HEK293 (cell line): ENCODE measurements around the gene HLA-DPB1.

Experiments
- CTCF ChIA-PET: fragments of 350-600 bp; formaldehyde crosslinking; extraction: SDS; loops from one replicate; lab custom pipeline; 2021; ENCODE audit warnings: antibody characterized with exemption; lab: Yijun Ruan, JAX
- POLR2A ChIA-PET: fragments of 300-600 bp; formaldehyde crosslinking; extraction: SDS; loops from one replicate; lab custom pipeline; 2020; ENCODE audit warnings: antibody characterized with exemption, inconsistent platforms; lab: Yijun Ruan, JAX
- H3K27ac ChIP-seq: fragments of 200-500 bp; sonication (Bioruptor generic); 2 replicates; pipeline ENCODE4 v1.5.1; 2014; ENCODE audit warnings: low read depth, low read length, control low read depth, inconsistent platforms; ENCODE audit errors: extremely low read depth
- H3K36me3 ChIP-seq, 2 experiments: fragments of 200-500 bp in 1 of 2; sonication (Bioruptor generic) in 1 of 2; 1 replicate in 1 of 2; 2 replicates in 1 of 2; pipeline ENCODE4 v1.5.1; 2014 to 2017; ENCODE audit warnings: inconsistent platforms in 2 of 2, low read length in 2 of 2; ENCODE audit not compliant: control insufficient read depth in 2 of 2, insufficient read depth in 1 of 2
- H3K4me1 ChIP-seq: fragments of 200-500 bp; sonication (Bioruptor generic); 2 replicates; pipeline ENCODE4 v1.5.1; 2014; ENCODE audit warnings: mild to moderate bottlenecking, low read length, inconsistent platforms; ENCODE audit not compliant: control insufficient read depth, insufficient read depth
- H3K4me3 ChIP-seq: 2 replicates; pipeline ENCODE4 v1.5.1; 2011; ENCODE audit warnings: low read depth, mild to moderate bottlenecking, control low read depth, low read length, moderate library complexity
- H3K9me3 ChIP-seq: fragments of 200-500 bp; sonication (Bioruptor generic); 2 replicates; pipeline ENCODE4 v1.5.1; 2014; ENCODE audit warnings: low read depth, low read length, inconsistent platforms; ENCODE audit not compliant: control insufficient read depth, insufficient read depth
- GLI2 ChIP-seq: fragments of 450-650 bp; formaldehyde crosslinking; IDR thresholded peaks from 2 replicates; pipeline ENCODE4; 2017; ENCODE audit warnings: missing biosample characterization, missing genetic modification characterization, low read depth, borderline replicate concordance
- KLF10 ChIP-seq: fragments of 450-650 bp; IDR thresholded peaks from 2 replicates; pipeline ENCODE4 v1.5.1; 2018; ENCODE audit warnings: missing biosample characterization, mild to moderate bottlenecking, missing genetic modification characterization
- MZF1 ChIP-seq: fragments of 450-650 bp; formaldehyde crosslinking; IDR thresholded peaks from 2 replicates; pipeline ENCODE4 v1.5.1; 2017; ENCODE audit warnings: missing biosample characterization, missing genetic modification characterization, borderline replicate concordance
- PRDM1 ChIP-seq: fragments of 450-650 bp; formaldehyde crosslinking; IDR thresholded peaks from 2 replicates; pipeline ENCODE4; 2016; ENCODE audit warnings: missing biosample characterization, missing genetic modification characterization
- SALL2 ChIP-seq: fragments of 450-650 bp; formaldehyde crosslinking; IDR thresholded peaks from 2 replicates; pipeline ENCODE4 v1.5.0; 2017; ENCODE audit warnings: missing biosample characterization, mild to moderate bottlenecking, missing genetic modification characterization, borderline replicate concordance
- ZNF174 ChIP-seq: fragments of 450-650 bp; formaldehyde crosslinking; IDR thresholded peaks from 2 replicates; pipeline ENCODE4 v1.5.0; 2017; ENCODE audit warnings: missing biosample characterization, mild to moderate bottlenecking, missing genetic modification characterization
- ZNF175 ChIP-seq: fragments of 450-650 bp; formaldehyde crosslinking; IDR thresholded peaks from 2 replicates; pipeline ENCODE4 v1.5.1; 2016; ENCODE audit warnings: missing biosample characterization, missing genetic modification characterization
- ZNF221 ChIP-seq: fragments of 450-650 bp; formaldehyde crosslinking; IDR thresholded peaks from 2 replicates; pipeline ENCODE4 v1.5.1; 2017; ENCODE audit warnings: missing biosample characterization, missing genetic modification characterization, borderline replicate concordance
- ZNF350 ChIP-seq: fragments of 450-650 bp; formaldehyde crosslinking; IDR thresholded peaks from 2 replicates; pipeline ENCODE4 v1.5.0; 2017; ENCODE audit warnings: missing biosample characterization, mild to moderate bottlenecking, missing genetic modification characterization
- ZNF560 ChIP-seq: fragments of 450-650 bp; formaldehyde crosslinking; IDR thresholded peaks from 2 replicates; pipeline ENCODE4 v1.5.1; 2017; ENCODE audit warnings: missing biosample characterization, missing genetic modification characterization, borderline replicate concordance
- ZNF785 ChIP-seq: fragments of 450-650 bp; formaldehyde crosslinking; IDR thresholded peaks from 2 replicates; pipeline ENCODE4 v1.5.1; 2016; ENCODE audit warnings: missing biosample characterization, missing genetic modification characterization
- TF ChIP-seq, protein P1 (sequence below): fragments of 450-650 bp; formaldehyde crosslinking; IDR thresholded peaks from 2 replicates; pipeline ENCODE4 v1.5.1; 2016; ENCODE audit warnings: missing biosample characterization, missing genetic modification characterization, borderline replicate concordance
- TF ChIP-seq, protein P2 (sequence below): fragments of 450-650 bp; formaldehyde crosslinking; IDR thresholded peaks from 2 replicates; pipeline ENCODE4 v1.5.1; 2016; ENCODE audit warnings: missing biosample characterization, missing genetic modification characterization

HLA-DPB1 gene

DNA sequence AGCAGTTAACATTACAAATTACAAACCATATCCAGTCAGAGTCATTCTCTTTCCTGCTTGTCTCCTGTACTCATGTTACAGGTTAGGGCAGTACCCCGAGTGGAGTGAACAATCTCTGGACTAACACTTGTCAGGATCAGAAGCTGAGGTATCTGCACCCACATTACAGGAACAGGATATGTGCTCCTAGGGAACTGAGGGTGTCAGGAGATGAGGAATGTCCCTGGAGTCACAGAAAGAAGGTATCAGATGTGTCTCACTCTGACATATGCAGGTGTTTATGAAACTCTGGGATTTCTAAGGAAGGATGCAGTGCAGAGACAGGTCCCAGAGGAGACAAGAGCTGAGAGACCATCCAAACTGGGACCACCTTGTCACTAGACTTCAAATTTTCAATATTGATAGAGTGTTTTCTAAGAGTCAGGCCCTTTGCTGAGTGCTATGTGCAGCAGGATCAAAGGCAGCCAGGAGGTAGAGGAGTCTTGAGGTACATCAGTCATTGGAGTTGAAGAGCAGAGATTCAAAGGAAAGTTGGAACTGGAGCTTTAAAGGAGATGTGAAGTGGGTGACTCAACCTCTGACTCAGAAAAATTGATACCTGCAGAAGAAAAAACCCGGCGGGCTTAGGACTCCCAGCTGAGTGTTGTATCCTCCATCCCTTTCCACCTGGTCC lies 12.6 kb downstream of the HLA-DPB1 start:
- no peak overlapping the region for H3K4me3 ChIP-seq
- H3K4me1 ChIP-seq: peaks cover 5% of the 10 kb centered on the region; the same call in 1 of the 2 replicates
- POLR2A ChIA-PET: interaction anchor here (0.6 to 1.3 kb wide), 3 partner anchors 13 to 117 kb away, joined by 3 to 5 read pairs (median 3); partner anchors contain the start of gene HLA-DPB1
- CTCF ChIA-PET: interaction anchor here (0.5 to 3.2 kb wide), 9 partner anchors 9 to 675 kb away, joined by 3 to 13 read pairs (median 5); no protein-coding TSS in a partner anchor
- peaks cover 0 to 33% of the 10 kb centered on the region in 2 experiments; a peak in 1 of 3 replicates for H3K36me3 ChIP-seq
- TF ChIP-seq PRDM1 (tag by site-specific recombination): peak; percentile 32; the same call in 1 of the 2 replicates
- TF ChIP-seq, protein P1, sequence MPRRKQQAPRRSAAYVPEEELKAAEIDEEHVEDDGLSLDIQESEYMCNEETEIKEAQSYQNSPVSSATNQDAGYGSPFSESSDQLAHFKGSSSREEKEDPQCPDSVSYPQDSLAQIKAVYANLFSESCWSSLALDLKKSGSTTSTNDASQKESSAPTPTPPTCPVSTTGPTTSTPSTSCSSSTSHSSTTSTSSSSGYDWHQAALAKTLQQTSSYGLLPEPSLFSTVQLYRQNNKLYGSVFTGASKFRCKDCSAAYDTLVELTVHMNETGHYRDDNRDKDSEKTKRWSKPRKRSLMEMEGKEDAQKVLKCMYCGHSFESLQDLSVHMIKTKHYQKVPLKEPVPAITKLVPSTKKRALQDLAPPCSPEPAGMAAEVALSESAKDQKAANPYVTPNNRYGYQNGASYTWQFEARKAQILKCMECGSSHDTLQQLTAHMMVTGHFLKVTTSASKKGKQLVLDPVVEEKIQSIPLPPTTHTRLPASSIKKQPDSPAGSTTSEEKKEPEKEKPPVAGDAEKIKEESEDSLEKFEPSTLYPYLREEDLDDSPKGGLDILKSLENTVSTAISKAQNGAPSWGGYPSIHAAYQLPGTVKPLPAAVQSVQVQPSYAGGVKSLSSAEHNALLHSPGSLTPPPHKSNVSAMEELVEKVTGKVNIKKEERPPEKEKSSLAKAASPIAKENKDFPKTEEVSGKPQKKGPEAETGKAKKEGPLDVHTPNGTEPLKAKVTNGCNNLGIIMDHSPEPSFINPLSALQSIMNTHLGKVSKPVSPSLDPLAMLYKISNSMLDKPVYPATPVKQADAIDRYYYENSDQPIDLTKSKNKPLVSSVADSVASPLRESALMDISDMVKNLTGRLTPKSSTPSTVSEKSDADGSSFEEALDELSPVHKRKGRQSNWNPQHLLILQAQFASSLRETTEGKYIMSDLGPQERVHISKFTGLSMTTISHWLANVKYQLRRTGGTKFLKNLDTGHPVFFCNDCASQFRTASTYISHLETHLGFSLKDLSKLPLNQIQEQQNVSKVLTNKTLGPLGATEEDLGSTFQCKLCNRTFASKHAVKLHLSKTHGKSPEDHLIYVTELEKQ (tag by site-specific recombination): no peak
- no peaks in the 10 kb centered on the region for H3K9me3 ChIP-seq
- no peak overlapping the region for H3K27ac ChIP-seq

DNA sequence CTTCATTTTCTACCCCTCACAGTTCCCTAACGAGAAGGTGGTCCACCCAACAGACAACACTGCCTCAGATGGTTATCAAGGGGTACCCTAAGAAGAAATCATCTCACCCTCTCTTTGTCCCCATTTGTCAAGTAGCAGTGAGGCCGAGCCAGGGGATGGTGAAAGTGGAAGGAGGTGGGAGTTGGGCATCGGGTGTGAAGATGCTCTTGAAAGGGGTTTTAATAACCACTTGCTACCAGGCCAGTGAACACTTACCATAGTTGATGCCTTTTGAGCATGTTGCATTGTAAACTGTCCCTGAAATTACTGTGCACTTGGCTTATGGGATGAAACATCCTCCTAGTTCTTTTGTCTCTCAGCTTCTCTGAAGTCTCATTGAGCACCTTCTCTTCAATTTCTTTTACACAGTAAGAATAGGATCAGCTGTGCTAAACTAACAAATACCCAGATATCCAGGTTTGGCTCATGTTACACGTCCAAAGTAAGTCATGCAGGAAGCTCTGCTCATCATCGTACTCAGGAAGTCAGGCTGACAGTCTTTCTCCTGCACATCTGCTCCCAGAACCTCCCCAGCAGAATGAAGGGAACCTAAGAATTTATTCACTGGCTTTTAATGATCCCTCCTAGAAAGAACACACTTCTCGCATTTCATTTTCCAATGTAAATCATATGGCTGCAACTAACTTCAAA lies 13.3 kb downstream of the HLA-DPB1 start:
- Histone ChIP-seq H3K9me3 (no peaks in the 10 kb centered on the region), H3K27ac (no peak overlapping the region), H3K4me3 (no peak overlapping the region), H3K4me1 (peaks cover 5% of the 10 kb centered on the region; the same call in 1 of the 2 replicates), H3K36me3 (peaks cover 0 to 33% of the 10 kb centered on the region in 2 experiments; a peak in 1 of 3 replicates)
- ChIA-PET POLR2A (interaction anchor here (0.6 to 1.3 kb wide), 4 partner anchors 14 to 159 kb away, joined by 3 to 5 read pairs (median 4); partner anchors contain the start of gene HLA-DPB1), CTCF (interaction anchor here (0.5 to 3.2 kb wide), 6 partner anchors 30 to 675 kb away, joined by 3 to 13 read pairs (median 4); no protein-coding TSS in a partner anchor)
- no peak for TF ChIP-seq ZNF350 (tag by site-specific recombination)
- no peak for TF ChIP-seq ZNF560 (tag by site-specific recombination)
- TF ChIP-seq ZNF174 (tag by site-specific recombination): no peak
- TF ChIP-seq SALL2 (tag by site-specific recombination): no peak
- TF ChIP-seq ZNF785: no peak
- TF ChIP-seq GLI2 (tag by site-specific recombination): no peak
- TF ChIP-seq ZNF175 (tag by site-specific recombination): no peak
- TF ChIP-seq ZNF221: no peak
- no peak for TF ChIP-seq MZF1 (tag by site-specific recombination)

DNA sequence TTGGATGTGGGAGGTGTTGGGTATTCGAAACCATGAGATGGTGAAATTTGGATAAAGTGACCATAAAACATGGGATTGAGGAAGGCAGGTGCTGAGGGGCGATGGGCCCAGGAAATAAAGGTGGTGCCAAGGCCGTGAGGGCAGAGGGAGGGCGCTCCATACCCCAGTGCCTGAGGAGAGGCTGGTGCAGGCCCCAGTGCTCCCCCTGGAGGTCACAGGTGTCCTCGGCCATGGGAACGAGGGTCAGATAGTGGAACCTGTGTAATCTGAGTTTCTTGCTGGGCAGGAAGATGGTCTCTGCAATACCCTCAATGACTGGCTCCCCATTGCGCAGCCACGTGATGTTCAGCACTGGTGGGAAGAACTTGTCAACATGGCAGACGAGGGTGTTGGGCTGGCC lies 16.2 kb downstream of the HLA-DPB1 start:
- Histone ChIP-seq H3K27ac (no peak overlapping the region), H3K4me1 (peaks cover 5% of the 10 kb centered on the region; the same call in 1 of the 2 replicates), H3K9me3 (no peaks in the 10 kb centered on the region), H3K36me3 (peaks cover 0 to 5% of the 10 kb centered on the region in 2 experiments; a peak in 1 of 3 replicates), H3K4me3 (no peak overlapping the region)
- POLR2A ChIA-PET: no interaction called here
- CTCF ChIA-PET: interaction anchor here (1.1 kb wide), 1 partner anchor 15 kb away, joined by 5 read pairs; no protein-coding TSS in a partner anchor
- no peak for TF ChIP-seq KLF10 (tag by site-specific recombination)
- TF ChIP-seq, protein P2, sequence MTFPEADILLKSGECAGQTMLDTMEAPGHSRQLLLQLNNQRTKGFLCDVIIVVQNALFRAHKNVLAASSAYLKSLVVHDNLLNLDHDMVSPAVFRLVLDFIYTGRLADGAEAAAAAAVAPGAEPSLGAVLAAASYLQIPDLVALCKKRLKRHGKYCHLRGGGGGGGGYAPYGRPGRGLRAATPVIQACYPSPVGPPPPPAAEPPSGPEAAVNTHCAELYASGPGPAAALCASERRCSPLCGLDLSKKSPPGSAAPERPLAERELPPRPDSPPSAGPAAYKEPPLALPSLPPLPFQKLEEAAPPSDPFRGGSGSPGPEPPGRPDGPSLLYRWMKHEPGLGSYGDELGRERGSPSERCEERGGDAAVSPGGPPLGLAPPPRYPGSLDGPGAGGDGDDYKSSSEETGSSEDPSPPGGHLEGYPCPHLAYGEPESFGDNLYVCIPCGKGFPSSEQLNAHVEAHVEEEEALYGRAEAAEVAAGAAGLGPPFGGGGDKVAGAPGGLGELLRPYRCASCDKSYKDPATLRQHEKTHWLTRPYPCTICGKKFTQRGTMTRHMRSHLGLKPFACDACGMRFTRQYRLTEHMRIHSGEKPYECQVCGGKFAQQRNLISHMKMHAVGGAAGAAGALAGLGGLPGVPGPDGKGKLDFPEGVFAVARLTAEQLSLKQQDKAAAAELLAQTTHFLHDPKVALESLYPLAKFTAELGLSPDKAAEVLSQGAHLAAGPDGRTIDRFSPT: 0 out of 2 replicates have a peak, but pooled peaks have one; percentile 22
